ENCODE data around the gene ITPR2. TPM values are rescaled to one million over a fixed set of nuclear protein-coding genes. Genes with fewer than 3 reads are reported as not detected.

The ITPR2 gene
- total RNA-seq, 1 experiment from 2014 or later: 26.0 TPM

DNA sequence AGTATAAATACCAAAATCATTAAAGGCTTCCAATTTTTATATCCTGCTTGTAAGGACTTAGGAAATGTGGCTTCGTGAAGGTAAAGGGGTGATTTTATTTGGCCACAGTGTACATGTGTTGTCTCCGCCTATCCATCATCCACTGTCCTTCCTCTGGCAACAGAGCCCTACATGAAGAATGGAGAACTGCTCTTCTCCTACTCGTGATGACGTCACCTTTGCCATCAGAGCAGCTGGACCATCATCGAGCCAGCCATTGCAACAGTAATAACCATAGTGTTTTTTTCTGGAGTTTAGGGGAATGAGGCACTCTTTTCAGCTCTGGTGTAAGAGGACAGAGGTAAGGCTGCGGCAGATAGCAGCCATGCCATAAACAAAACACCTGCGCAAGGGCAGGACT lies 19.2 kb downstream of the ITPR2 start:
- H2AFZ ChIP-seq: no peak overlapping the region
- no peaks in the 10 kb centered on the region for H3K36me3 ChIP-seq (ENCODE audit: low read depth)
- DNase-seq: no peak
- no peaks in the 10 kb centered on the region for H4K20me1 ChIP-seq (ENCODE audit: insufficient read depth)
- H3F3A ChIP-seq (ENCODE audit: insufficient read depth, low read depth): no peaks in the 10 kb centered on the region; the same call in 1 of the 2 replicates
- no peaks in the 10 kb centered on the region for H3K9me2 ChIP-seq (ENCODE audit: insufficient read depth)
- no peak overlapping the region for H3K4me2 ChIP-seq
- H3K79me2 ChIP-seq (ENCODE audit: low read depth): no peaks in the 10 kb centered on the region
- intact Hi-C loops (cut with micrococcal nuclease; ENCODE audit: unreplicated experiment): no loop called here
- H3K27ac ChIP-seq: no peak overlapping the region
- no TSS peak for BruUV-seq (replicated peaks)
- no peaks in the 10 kb centered on the region for H3K27me3 ChIP-seq (ENCODE audit: insufficient read depth, low read depth)
- no peaks in the 10 kb centered on the region for H3K4me1 ChIP-seq (replicated peaks; ENCODE audit: insufficient read depth)
- POLR2A ChIA-PET (ENCODE audit: unreplicated experiment): no interaction called here
- TF ChIP-seq EZH2 (IDR thresholded peaks at IDR 0.05; ENCODE audit: low read depth): no peak
- TF ChIP-seq, protein P1, sequence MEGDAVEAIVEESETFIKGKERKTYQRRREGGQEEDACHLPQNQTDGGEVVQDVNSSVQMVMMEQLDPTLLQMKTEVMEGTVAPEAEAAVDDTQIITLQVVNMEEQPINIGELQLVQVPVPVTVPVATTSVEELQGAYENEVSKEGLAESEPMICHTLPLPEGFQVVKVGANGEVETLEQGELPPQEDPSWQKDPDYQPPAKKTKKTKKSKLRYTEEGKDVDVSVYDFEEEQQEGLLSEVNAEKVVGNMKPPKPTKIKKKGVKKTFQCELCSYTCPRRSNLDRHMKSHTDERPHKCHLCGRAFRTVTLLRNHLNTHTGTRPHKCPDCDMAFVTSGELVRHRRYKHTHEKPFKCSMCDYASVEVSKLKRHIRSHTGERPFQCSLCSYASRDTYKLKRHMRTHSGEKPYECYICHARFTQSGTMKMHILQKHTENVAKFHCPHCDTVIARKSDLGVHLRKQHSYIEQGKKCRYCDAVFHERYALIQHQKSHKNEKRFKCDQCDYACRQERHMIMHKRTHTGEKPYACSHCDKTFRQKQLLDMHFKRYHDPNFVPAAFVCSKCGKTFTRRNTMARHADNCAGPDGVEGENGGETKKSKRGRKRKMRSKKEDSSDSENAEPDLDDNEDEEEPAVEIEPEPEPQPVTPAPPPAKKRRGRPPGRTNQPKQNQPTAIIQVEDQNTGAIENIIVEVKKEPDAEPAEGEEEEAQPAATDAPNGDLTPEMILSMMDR (conservative IDR thresholded peaks at IDR 0.05): no peak
- no peaks in the 10 kb centered on the region for H3K9me3 ChIP-seq (ENCODE audit: insufficient read depth, low read depth)
- CTCF ChIA-PET: interaction anchor here (0.6 kb wide), 1 partner anchor 161 kb away, joined by 3 read pairs; no protein-coding TSS in a partner anchor
- no peak overlapping the region for H3K4me3 ChIP-seq

DNA sequence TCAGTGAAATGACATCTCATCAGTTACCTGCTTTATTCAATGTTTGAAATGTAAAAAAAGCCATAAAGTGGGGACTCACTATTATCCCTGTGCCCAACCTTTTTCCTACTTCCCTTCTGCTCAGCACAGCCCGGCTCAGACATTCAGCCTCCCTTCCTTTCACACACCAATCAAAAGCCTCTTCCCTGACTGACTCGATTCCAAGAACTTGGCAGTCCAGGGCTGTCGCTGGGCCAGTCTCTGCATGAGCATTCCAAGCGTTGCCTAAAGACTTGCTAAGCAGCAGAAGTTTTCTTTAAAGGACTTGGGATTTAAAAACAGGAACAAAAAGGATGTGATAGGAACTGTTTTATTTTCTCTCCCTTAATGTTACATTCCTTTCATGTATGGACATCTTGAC lies 22.7 kb downstream of the ITPR2 start:
- H3K9me2 ChIP-seq (ENCODE audit: insufficient read depth): no peaks in the 10 kb centered on the region
- no peaks in the 10 kb centered on the region for H3K79me2 ChIP-seq (ENCODE audit: low read depth)
- CTCF ChIA-PET: no interaction called here
- H3F3A ChIP-seq (ENCODE audit: insufficient read depth, low read depth): no peaks in the 10 kb centered on the region; the same call in 1 of the 2 replicates
- no peaks in the 10 kb centered on the region for H4K20me1 ChIP-seq (ENCODE audit: insufficient read depth)
- intact Hi-C loops (cut with micrococcal nuclease; ENCODE audit: unreplicated experiment): no loop called here
- POLR2A ChIA-PET (ENCODE audit: unreplicated experiment): no interaction called here
- no peaks in the 10 kb centered on the region for H3K9me3 ChIP-seq (ENCODE audit: insufficient read depth, low read depth)
- H2AFZ ChIP-seq: no peak overlapping the region
- no peak overlapping the region for H3K4me3 ChIP-seq
- H3K27me3 ChIP-seq (ENCODE audit: insufficient read depth, low read depth): no peaks in the 10 kb centered on the region
- H3K4me1 ChIP-seq (replicated peaks; ENCODE audit: insufficient read depth): no peaks in the 10 kb centered on the region
- no peaks in the 10 kb centered on the region for H3K36me3 ChIP-seq (ENCODE audit: low read depth)
- no peak for TF ChIP-seq EZH2 (IDR thresholded peaks at IDR 0.05; ENCODE audit: low read depth)
- TF ChIP-seq, protein P1 (conservative IDR thresholded peaks at IDR 0.05): no peak
- H3K27ac ChIP-seq: no peak overlapping the region
- no peak overlapping the region for H3K4me2 ChIP-seq
- no peak for DNase-seq
- BruUV-seq (replicated peaks): no TSS peak

DNA sequence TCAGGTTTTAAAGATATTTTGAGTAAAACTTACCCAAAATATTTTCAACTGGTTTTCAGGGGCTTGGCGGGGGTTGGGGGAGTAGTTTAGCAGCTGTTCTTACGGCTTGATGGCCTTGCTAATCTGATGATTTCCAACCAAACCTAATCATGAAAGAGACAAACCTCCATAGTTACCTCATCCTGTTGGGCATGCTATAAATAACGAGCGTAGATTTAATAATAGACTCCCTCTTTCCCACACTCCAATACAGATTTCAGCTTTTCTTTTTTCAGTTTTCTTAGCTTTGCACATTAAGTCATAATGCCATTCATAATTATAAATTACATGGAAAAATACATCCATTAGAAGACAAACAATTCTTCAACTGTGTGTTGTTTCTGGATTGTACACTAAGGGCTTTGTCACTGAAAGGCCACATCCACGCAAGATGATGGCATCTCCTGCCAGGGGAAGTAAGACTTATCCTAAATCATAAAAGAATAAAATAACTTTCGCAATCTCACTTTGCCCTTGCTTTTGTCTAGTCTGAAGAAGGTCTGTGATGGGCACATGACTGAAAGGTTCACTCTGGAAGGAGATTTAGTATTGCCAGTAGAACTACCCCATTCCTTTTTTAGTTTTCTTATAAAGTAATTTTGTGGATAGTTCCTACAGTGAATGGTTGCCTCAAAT lies 23.2 kb downstream of the ITPR2 start:
- Histone ChIP-seq H3K4me2 (no peak overlapping the region), H3K27ac (no peak overlapping the region), H3K79me2 (ENCODE audit: low read depth) (no peaks in the 10 kb centered on the region), H3K4me1 (replicated peaks; ENCODE audit: insufficient read depth) (no peaks in the 10 kb centered on the region), H3K9me2 (ENCODE audit: insufficient read depth) (no peaks in the 10 kb centered on the region), H3K4me3 (no peak overlapping the region), H4K20me1 (ENCODE audit: insufficient read depth) (no peaks in the 10 kb centered on the region), H3K9me3 (ENCODE audit: insufficient read depth, low read depth) (no peaks in the 10 kb centered on the region), H2AFZ (no peak overlapping the region), H3F3A (ENCODE audit: insufficient read depth, low read depth) (no peaks in the 10 kb centered on the region; the same call in 1 of the 2 replicates), H3K36me3 (ENCODE audit: low read depth) (no peaks in the 10 kb centered on the region), H3K27me3 (ENCODE audit: insufficient read depth, low read depth) (no peaks in the 10 kb centered on the region)
- TF ChIP-seq, protein P1 (conservative IDR thresholded peaks at IDR 0.05): no peak
- no peak for TF ChIP-seq EZH2 (IDR thresholded peaks at IDR 0.05; ENCODE audit: low read depth)
- no TSS peak for BruUV-seq (replicated peaks)
- CTCF ChIA-PET: no interaction called here
- no peak for DNase-seq
- POLR2A ChIA-PET (ENCODE audit: unreplicated experiment): no interaction called here
- intact Hi-C loops (cut with micrococcal nuclease; ENCODE audit: unreplicated experiment): no loop called here

All from PC-9 (cell line).